GM23338 (cell line): ENCODE results near the gene USP32.
"Not testable (repeated sequence)": the region's sequence is repeated elsewhere in the genome, so short reads cannot be mapped to it uniquely, and the experiment has no call there.

ENCODE experiments used
- CREB1 ChIP-seq: fragments of 250-450 bp; sonication (Bioruptor Pico); IDR thresholded peaks from 2 replicates; pipeline ENCODE4 v1.5.0; 2020; ENCODE audit warnings: low read depth, mild to moderate bottlenecking, moderate library complexity
- EZH2 ChIP-seq: fragments of 200-600 bp; sonication (generic); IDR thresholded peaks from one replicate; pipeline ENCODE4 v1.8.0; 2017; ENCODE audit warnings: antibody characterized with exemption, mild to moderate bottlenecking, low read depth; ENCODE audit not compliant: unreplicated experiment
- EZH2phosphoT487 ChIP-seq: fragments of 200-600 bp; sonication (generic); IDR thresholded peaks from one replicate; pipeline ENCODE4 v1.8.1; 2018; ENCODE audit warnings: antibody characterized with exemption; ENCODE audit not compliant: unreplicated experiment
- JUNB ChIP-seq: IDR thresholded peaks from one replicate; pipeline ENCODE4 v1.6.1; 2016; ENCODE audit warnings: antibody characterized with exemption; ENCODE audit not compliant: unreplicated experiment
- NANOG ChIP-seq: IDR thresholded peaks from 2 replicates; pipeline ENCODE4 v1.6.1; 2016; ENCODE audit warnings: antibody characterized with exemption, borderline replicate concordance
- POLR2AphosphoS5 ChIP-seq: IDR thresholded peaks from 2 replicates; pipeline ENCODE4 v1.6.1; 2016; ENCODE audit warnings: antibody characterized with exemption, low read depth
- ZNF114 ChIP-seq: fragments of 250-450 bp; sonication (Bioruptor Pico); IDR thresholded peaks from 2 replicates; pipeline ENCODE4 v1.5.0; 2020; ENCODE audit warnings: mild to moderate bottlenecking, moderate library complexity
- ZNF331 ChIP-seq: fragments of 250-450 bp; sonication (Bioruptor Pico); IDR thresholded peaks from 2 replicates; pipeline ENCODE4 v1.5.0; 2020; ENCODE audit warnings: low read depth, mild to moderate bottlenecking, moderate library complexity
- TF ChIP-seq, protein P1 (sequence below), 2 experiments: fragments of 200-600 bp in 1 of 2; sonication (generic) in 1 of 2; conservative IDR thresholded peaks; 2 replicates each; pipeline versions ENCODE4 v1.5.1 to v1.6.1; 2016 to 2017; ENCODE audit warnings: antibody characterized with exemption in 2 of 2, low read depth in 2 of 2, mild to moderate bottlenecking in 2 of 2, moderate library complexity in 1 of 2
- TF ChIP-seq, protein P2 (sequence below): IDR thresholded peaks from one replicate; pipeline ENCODE4 v1.6.1; 2018; ENCODE audit warnings: antibody characterized with exemption; ENCODE audit not compliant: unreplicated experiment

DNA sequence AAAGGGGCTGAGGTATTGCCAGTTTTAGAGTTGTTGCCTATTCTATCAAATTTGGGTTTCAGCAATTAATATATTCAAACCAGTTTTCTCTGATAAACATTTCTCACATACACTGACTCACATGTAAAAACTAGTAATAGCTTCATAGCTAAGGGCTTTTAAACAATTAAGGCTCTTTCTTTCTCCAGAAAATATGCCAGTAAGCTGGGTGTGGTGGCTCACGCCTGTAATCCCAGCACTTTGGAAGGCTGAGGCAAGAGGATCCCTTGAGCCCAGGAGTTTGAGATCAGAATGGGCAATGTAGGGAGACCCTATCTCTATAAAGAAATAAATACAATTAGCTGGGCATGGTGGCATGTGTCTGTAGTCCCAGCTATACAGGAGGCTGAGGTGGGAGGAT lies 193.3 kb downstream of the USP32 start:
- TF ChIP-seq, protein P1, sequence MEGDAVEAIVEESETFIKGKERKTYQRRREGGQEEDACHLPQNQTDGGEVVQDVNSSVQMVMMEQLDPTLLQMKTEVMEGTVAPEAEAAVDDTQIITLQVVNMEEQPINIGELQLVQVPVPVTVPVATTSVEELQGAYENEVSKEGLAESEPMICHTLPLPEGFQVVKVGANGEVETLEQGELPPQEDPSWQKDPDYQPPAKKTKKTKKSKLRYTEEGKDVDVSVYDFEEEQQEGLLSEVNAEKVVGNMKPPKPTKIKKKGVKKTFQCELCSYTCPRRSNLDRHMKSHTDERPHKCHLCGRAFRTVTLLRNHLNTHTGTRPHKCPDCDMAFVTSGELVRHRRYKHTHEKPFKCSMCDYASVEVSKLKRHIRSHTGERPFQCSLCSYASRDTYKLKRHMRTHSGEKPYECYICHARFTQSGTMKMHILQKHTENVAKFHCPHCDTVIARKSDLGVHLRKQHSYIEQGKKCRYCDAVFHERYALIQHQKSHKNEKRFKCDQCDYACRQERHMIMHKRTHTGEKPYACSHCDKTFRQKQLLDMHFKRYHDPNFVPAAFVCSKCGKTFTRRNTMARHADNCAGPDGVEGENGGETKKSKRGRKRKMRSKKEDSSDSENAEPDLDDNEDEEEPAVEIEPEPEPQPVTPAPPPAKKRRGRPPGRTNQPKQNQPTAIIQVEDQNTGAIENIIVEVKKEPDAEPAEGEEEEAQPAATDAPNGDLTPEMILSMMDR (conservative IDR thresholded peaks at IDR 0.05; ENCODE audit: low read depth in 2 of 2) = not testable (repeated sequence)
- not testable (repeated sequence) for TF ChIP-seq JUNB; POLR2AphosphoS5; EZH2; ZNF331; ZNF114 (CRISPR knock-in tag); CREB1 (CRISPR knock-in tag); EZH2phosphoT487; NANOG
- TF ChIP-seq, protein P2, sequence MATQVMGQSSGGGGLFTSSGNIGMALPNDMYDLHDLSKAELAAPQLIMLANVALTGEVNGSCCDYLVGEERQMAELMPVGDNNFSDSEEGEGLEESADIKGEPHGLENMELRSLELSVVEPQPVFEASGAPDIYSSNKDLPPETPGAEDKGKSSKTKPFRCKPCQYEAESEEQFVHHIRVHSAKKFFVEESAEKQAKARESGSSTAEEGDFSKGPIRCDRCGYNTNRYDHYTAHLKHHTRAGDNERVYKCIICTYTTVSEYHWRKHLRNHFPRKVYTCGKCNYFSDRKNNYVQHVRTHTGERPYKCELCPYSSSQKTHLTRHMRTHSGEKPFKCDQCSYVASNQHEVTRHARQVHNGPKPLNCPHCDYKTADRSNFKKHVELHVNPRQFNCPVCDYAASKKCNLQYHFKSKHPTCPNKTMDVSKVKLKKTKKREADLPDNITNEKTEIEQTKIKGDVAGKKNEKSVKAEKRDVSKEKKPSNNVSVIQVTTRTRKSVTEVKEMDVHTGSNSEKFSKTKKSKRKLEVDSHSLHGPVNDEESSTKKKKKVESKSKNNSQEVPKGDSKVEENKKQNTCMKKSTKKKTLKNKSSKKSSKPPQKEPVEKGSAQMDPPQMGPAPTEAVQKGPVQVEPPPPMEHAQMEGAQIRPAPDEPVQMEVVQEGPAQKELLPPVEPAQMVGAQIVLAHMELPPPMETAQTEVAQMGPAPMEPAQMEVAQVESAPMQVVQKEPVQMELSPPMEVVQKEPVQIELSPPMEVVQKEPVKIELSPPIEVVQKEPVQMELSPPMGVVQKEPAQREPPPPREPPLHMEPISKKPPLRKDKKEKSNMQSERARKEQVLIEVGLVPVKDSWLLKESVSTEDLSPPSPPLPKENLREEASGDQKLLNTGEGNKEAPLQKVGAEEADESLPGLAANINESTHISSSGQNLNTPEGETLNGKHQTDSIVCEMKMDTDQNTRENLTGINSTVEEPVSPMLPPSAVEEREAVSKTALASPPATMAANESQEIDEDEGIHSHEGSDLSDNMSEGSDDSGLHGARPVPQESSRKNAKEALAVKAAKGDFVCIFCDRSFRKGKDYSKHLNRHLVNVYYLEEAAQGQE = not testable (repeated sequence)
